Astrocyte of the spinal cord (primary cell): ENCODE results near the gene LYZL6.

Experiments used
- DNase-seq: peaks from one replicate; pipeline ENCODE4 v3.0.0; 2011; ENCODE audit warnings: low read depth, low spot score
- H3K4me3 ChIP-seq: 2 replicates; pipeline ENCODE4 v1.5.1; 2011; ENCODE audit warnings: low read depth, mild to moderate bottlenecking, low read length, moderate library complexity
- in situ Hi-C: cut with HindIII; loops from 2 replicates; pipeline ENCODE4 v1.10.0; 2017; ENCODE audit warnings: low sequenced_read_pairs
- TF ChIP-seq, protein P1 (sequence below): IDR thresholded peaks from 2 replicates; pipeline ENCODE4 v1.5.1; 2012; ENCODE audit warnings: low read depth, mild to moderate bottlenecking, low read length, inconsistent platforms

LYZL6 gene, protein sequence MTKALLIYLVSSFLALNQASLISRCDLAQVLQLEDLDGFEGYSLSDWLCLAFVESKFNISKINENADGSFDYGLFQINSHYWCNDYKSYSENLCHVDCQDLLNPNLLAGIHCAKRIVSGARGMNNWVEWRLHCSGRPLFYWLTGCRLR

DNA sequence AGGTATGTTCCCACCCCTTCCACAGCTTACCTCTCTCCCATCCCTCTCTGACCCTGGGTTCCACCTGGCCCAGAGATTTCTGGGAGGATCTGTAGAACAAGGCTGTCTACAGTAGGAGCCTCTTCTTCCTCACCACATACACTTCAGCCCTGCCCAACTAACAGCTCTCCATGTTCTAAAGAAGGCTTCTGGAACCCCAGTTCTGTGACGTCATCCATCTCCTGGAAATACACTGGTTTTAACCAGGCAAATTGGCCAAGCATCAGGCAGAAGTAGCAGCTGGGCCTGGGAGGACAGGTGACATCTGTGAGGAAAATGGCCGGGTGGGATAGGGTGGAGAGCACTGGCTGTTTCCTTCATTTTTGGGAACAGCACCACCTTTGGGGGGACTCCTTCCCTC is at the start of gene LYZL6:
TSS of gene LYZL6 (minus strand) at position 177 of the 400 bp plus-strand sequence. CDS start 4,357 bp downstream, outside the sequence.
- DNase-seq: no peak
- in situ Hi-C loops: no loop called here
- TF ChIP-seq, protein P1, sequence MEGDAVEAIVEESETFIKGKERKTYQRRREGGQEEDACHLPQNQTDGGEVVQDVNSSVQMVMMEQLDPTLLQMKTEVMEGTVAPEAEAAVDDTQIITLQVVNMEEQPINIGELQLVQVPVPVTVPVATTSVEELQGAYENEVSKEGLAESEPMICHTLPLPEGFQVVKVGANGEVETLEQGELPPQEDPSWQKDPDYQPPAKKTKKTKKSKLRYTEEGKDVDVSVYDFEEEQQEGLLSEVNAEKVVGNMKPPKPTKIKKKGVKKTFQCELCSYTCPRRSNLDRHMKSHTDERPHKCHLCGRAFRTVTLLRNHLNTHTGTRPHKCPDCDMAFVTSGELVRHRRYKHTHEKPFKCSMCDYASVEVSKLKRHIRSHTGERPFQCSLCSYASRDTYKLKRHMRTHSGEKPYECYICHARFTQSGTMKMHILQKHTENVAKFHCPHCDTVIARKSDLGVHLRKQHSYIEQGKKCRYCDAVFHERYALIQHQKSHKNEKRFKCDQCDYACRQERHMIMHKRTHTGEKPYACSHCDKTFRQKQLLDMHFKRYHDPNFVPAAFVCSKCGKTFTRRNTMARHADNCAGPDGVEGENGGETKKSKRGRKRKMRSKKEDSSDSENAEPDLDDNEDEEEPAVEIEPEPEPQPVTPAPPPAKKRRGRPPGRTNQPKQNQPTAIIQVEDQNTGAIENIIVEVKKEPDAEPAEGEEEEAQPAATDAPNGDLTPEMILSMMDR: no peak
- no peak within 1 kb of the TSS for H3K4me3 ChIP-seq

DNA sequence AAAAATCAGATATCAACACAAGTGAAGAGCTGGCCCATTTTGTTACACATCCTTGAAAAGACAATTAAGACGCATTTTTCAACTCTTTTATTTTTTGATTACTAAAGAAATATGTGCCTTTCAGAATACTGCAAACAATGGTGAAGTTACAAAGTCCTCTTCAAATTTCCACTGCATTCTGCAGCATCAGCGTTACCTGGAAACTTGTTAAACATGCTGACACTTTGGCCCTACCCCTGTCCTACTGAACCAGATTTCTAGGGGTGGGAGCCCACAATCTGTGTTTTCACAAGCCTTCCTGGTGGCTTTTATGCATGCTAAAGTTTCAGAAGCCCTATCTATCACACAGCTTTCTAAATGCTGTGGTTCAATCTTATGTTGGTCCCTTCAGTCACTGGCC is 47.6 kb upstream of the LYZL6 start:
- TF ChIP-seq, protein P1: no peak
- no peak overlapping the region for H3K4me3 ChIP-seq
- DNase-seq: no peak
- in situ Hi-C loops: no loop called here

DNA sequence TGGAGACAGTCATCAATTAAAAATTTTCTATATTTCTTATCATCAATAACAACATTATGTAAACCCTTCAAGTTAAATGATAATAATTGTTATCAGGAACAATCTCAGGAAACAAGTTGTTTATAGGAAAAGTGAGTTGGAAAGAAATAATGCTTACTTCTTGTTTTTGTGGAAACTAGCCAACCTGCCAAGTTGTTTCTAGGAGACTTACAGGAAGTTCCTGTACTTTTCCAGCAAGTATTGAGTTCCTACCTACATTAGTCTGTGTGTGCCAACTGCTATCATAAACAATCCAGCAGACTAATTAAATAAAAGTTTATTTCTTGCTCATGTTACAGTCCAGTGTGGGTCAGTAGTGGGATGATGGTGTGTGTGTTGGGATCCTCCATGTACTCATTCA is 44.7 kb upstream of the LYZL6 start:
- DNase-seq: no peak
- no peak overlapping the region for H3K4me3 ChIP-seq
- TF ChIP-seq, protein P1: no peak
- in situ Hi-C loops: no loop called here

DNA sequence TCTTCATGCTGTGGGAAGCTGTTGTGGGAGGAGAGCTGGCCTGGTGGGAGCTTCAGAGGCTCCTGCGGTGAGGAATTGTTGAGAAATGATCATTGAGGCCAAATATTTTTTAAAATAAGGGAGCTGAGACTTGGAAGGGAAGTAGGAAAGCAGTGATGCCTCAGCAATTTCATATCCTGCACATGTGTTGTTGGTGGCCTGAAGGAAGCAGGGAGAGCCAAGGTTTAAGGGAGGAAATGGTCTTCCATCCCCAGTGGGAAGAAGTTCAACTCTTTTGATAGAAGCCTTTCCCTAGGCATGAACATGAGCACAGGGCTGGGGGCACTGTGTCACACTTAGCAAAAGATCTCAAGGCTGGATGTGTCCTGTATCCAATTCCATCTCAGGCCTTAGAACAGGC is 43.1 kb upstream of the LYZL6 start, which contains the start of gene CCL14:
TSS of gene CCL14 (minus strand) at position 87 of the 400 bp plus-strand sequence. CDS start at position 7, 80 bp downstream.
- no peak for DNase-seq
- TF ChIP-seq, protein P1: no peak
- in situ Hi-C loops: no loop called here
- H3K4me3 ChIP-seq: no peak within 1 kb of the TSS

DNA sequence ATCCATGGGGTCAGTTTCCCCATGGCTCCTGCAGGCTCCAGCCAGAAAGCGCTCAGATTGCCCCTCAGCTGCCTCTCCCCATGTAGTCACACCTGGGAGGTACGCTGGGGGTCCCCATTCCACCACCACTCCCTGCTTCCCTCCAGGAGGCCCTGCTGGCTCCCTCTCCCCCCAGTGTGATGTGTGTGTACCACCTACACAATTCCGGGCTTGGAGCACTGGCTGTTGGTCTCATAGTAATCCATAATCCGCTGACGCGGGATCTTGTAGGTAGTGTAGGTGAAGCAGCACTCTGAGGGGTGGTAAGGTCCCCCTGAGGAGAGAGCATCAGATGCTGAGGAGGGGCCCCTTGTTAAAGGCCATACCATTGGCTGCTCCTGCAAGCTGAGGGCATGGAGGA is 40.6 kb upstream of the LYZL6 start:
- H3K4me3 ChIP-seq: no peak overlapping the region
- DNase-seq: no peak
- in situ Hi-C loops: no loop called here
- TF ChIP-seq, protein P1: no peak

DNA sequence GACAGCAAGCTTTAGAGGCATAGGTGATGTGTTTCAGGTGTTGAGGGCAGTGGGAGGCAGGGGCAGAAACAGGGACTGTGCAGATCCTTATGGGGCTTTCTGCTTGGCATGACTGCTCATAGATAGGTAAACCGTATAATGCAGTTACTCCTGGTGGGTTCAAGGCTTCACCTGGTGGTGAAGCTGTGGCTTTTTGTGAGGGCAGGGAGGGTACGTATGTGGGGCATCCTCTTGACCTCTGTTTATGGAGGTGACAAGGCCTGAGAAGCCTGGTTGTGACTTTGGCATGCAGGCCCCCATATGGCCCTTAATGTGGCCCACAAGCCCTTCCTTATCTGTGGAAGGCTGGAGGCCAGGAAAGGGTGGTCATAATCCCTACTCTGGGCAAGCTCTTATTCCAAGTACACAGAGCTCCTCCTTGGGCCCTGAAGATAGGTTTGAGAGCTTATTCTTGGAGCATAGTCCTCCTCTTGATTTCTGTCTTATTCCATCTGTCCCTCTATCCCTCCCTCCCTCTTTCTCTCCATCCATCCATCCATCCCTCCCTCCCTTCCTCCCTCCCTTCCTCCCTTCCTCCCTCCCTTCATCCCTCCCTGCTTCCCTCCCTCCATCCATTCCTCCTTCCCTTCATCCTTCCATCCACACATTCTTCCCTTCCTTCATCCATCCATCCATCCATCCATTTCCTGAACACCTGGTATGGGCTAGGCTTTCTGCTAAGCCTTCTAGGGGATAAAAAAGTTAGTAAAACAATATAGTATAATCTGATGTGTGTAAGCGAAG is 39.1 kb upstream of the LYZL6 start:
- H3K4me3 ChIP-seq: no peak overlapping the region
- in situ Hi-C loops: no loop called here
- TF ChIP-seq, protein P1: no peak
- DNase-seq: no peak
